ENCODE data around the gene APLF.
"Not testable (repeated sequence)": the region's sequence is repeated elsewhere in the genome, so short reads cannot be mapped to it uniquely, and the experiment has no call there.

The APLF gene

GRCh38 chr2:68472796-68473414 is 5.5 kb downstream of the APLF start:
- no peak for DNase-seq (ENCODE audit: low spot score)

- DNase-seq (ENCODE audit: low spot score): no peak
Observed at GRCh38 chr2:68475110-68475509, 7.7 kb downstream of the APLF start.

- DNase-seq (ENCODE audit: low spot score): no peak
Observed at GRCh38 chr2:68475576-68475975, 8.2 kb downstream of the APLF start.

- no peak for DNase-seq (ENCODE audit: low spot score)
Observed at GRCh38 chr2:68476454-68476853, 9.1 kb downstream of the APLF start.

- no peak for DNase-seq (ENCODE audit: low spot score)
Observed at GRCh38 chr2:68478688-68479087, 11.3 kb downstream of the APLF start.

- DNase-seq (ENCODE audit: low spot score): no peak
Observed at GRCh38 chr2:68482296-68482820, 15.0 kb downstream of the APLF start.

GRCh38 chr2:68483011-68483410 is 15.6 kb downstream of the APLF start:
- no peak for DNase-seq (ENCODE audit: low spot score)

- peak; percentile 47 for DNase-seq (ENCODE audit: low spot score)
Observed at GRCh38 chr2:68487773-68488355, 20.5 kb downstream of the APLF start.

GRCh38 chr2:68488605-68489004 is 21.2 kb downstream of the APLF start:
- DNase-seq (ENCODE audit: low spot score): not testable (repeated sequence)

- no peak for DNase-seq (ENCODE audit: low spot score)
Observed at GRCh38 chr2:68489282-68489681, 21.9 kb downstream of the APLF start.

GRCh38 chr2:68491582-68491981 is 24.2 kb downstream of the APLF start:
- DNase-seq (ENCODE audit: low spot score): no peak

GRCh38 chr2:68499133-68499532 is 31.7 kb downstream of the APLF start:
- no peak for DNase-seq (ENCODE audit: low spot score)

GRCh38 chr2:68500649-68501048 is 33.3 kb downstream of the APLF start:
- DNase-seq (ENCODE audit: low spot score): no peak

- no peak for DNase-seq (ENCODE audit: low spot score)
Observed at GRCh38 chr2:68501768-68502167, 34.4 kb downstream of the APLF start.

- no peak for DNase-seq (ENCODE audit: low spot score)
Observed at GRCh38 chr2:68505603-68506159, 38.3 kb downstream of the APLF start.

- no peak for DNase-seq (ENCODE audit: low spot score)
Observed at GRCh38 chr2:68506170-68506569, 38.8 kb downstream of the APLF start.

GRCh38 chr2:68512326-68512725 is 44.9 kb downstream of the APLF start:
- no peak for DNase-seq (ENCODE audit: low spot score)

- DNase-seq (ENCODE audit: low spot score): no peak
Observed at GRCh38 chr2:68512966-68513365, 45.6 kb downstream of the APLF start.

GRCh38 chr2:68514316-68514929 is 47.0 kb downstream of the APLF start:
- no peak for DNase-seq (ENCODE audit: low spot score)

- no peak for DNase-seq (ENCODE audit: low spot score)
Observed at GRCh38 chr2:68516051-68516955, 48.9 kb downstream of the APLF start.

- no peak for DNase-seq (ENCODE audit: low spot score)
Observed at GRCh38 chr2:68519236-68519635, 51.9 kb downstream of the APLF start.

GRCh38 chr2:68521037-68521436 is 53.7 kb downstream of the APLF start:
- no peak for DNase-seq (ENCODE audit: low spot score)
